ENCODE data around the gene PSMG4.
A peak's percentile ranks its signal among the peaks of the same experiment; 100 is the strongest.

The PSMG4 gene

DNA sequence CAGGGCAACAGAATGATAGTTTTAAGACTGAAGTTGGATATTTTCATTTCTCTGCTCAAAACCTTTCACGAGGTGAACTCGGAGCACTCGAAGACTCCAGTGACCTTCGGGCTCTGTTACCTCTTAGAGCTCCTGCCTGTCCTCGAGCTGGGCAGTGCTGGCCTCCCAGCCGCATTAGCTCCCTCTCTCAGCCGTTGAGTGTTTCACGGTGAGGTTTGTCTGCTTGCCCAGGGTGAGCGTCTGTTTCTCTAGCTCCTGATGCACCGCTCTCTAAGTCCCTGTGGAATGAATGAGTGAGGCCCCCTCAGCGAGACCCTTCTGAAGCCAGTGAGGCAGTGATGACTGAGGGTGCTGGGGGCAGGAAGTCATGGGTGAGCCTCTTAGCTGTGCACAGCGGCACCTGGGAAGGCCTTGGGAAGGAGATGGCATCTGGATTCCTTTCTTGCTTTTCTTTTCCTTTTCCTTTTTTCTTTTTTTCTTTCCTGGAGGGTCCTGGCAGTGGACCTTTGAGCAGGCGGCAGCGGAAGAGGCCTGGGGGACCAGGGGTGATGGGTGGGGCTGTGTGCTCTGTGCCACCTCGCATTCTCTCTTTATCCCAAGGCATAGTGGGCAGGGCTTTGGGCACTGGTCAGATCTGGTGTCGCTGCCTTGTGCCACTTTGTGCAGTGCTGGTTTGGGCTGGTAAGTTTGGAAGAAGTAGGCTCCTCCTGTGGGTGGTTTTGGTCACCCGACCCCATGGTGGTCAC lies 2.2 kb downstream of the PSMG4 start:
- TF ChIP-seq SIN3A (IDR thresholded peaks at IDR 0.05; ENCODE audit: borderline replicate concordance, insufficient read depth, low read length) (no peak), FOXP2 (optimal IDR thresholded peaks at IDR 0.05; ENCODE audit: borderline replicate concordance, extremely low read depth, extremely low read length, insufficient read depth) (no peak), POLR2AphosphoS5 (IDR thresholded peaks at IDR 0.05; ENCODE audit: low read depth, low read length) (no peak), TAF1 (IDR thresholded peaks at IDR 0.05; ENCODE audit: borderline replicate concordance, insufficient read depth, low read length) (no peak)
- TF ChIP-seq, protein P1, sequence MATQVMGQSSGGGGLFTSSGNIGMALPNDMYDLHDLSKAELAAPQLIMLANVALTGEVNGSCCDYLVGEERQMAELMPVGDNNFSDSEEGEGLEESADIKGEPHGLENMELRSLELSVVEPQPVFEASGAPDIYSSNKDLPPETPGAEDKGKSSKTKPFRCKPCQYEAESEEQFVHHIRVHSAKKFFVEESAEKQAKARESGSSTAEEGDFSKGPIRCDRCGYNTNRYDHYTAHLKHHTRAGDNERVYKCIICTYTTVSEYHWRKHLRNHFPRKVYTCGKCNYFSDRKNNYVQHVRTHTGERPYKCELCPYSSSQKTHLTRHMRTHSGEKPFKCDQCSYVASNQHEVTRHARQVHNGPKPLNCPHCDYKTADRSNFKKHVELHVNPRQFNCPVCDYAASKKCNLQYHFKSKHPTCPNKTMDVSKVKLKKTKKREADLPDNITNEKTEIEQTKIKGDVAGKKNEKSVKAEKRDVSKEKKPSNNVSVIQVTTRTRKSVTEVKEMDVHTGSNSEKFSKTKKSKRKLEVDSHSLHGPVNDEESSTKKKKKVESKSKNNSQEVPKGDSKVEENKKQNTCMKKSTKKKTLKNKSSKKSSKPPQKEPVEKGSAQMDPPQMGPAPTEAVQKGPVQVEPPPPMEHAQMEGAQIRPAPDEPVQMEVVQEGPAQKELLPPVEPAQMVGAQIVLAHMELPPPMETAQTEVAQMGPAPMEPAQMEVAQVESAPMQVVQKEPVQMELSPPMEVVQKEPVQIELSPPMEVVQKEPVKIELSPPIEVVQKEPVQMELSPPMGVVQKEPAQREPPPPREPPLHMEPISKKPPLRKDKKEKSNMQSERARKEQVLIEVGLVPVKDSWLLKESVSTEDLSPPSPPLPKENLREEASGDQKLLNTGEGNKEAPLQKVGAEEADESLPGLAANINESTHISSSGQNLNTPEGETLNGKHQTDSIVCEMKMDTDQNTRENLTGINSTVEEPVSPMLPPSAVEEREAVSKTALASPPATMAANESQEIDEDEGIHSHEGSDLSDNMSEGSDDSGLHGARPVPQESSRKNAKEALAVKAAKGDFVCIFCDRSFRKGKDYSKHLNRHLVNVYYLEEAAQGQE (IDR thresholded peaks at IDR 0.05; ENCODE audit: insufficient read depth in 1 of 2, low read depth in 2 of 2, low read length in 2 of 2): no peak

DNA sequence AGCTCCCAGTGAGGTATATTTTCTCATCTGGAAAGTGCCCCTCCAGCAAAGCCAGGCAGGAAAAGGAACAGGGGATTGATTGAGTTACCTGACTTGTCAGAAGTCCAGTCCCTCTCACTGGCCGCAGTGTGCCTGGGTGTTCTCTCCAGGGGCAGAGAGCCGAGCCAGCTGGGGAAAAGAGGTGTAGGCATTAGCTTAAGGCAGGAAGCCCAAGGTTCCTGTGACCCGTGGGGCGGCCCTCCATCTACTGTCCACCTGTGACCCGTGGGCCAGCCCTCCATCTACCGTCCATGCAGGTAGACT lies 2.7 kb downstream of the PSMG4 start:
- TF ChIP-seq TAF1 (IDR thresholded peaks at IDR 0.05; ENCODE audit: borderline replicate concordance, insufficient read depth, low read length) (no peak), FOXP2 (optimal IDR thresholded peaks at IDR 0.05; ENCODE audit: borderline replicate concordance, extremely low read depth, extremely low read length, insufficient read depth) (no peak), POLR2AphosphoS5 (IDR thresholded peaks at IDR 0.05; ENCODE audit: low read depth, low read length) (no peak), SIN3A (IDR thresholded peaks at IDR 0.05; ENCODE audit: borderline replicate concordance, insufficient read depth, low read length) (no peak)
- TF ChIP-seq, protein P1 (IDR thresholded peaks at IDR 0.05; ENCODE audit: insufficient read depth in 1 of 2, low read depth in 2 of 2, low read length in 2 of 2): no peak

DNA sequence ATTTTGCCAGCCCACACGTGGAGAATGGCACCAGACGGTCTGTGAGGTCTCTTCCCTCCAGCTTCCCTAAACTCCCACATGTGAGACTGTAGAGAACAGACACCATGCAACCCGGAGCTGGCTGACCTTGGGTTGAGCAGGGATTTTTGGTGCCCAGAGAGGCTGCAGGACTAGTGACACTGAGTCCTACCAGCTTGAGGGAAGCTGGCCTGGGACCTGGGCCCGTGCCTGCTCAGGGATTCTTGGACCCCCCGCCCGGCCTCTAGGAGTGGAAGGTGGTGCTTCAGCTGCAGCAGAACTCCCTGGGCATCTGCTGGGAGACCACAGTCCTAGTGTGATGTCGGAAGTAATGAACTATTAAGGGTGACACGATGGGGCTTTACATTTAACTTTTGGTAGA lies 3.2 kb downstream of the PSMG4 start:
- TF ChIP-seq SIN3A (IDR thresholded peaks at IDR 0.05; ENCODE audit: borderline replicate concordance, insufficient read depth, low read length) (no peak), FOXP2 (optimal IDR thresholded peaks at IDR 0.05; ENCODE audit: borderline replicate concordance, extremely low read depth, extremely low read length, insufficient read depth) (no peak), POLR2AphosphoS5 (IDR thresholded peaks at IDR 0.05; ENCODE audit: low read depth, low read length) (no peak)

DNA sequence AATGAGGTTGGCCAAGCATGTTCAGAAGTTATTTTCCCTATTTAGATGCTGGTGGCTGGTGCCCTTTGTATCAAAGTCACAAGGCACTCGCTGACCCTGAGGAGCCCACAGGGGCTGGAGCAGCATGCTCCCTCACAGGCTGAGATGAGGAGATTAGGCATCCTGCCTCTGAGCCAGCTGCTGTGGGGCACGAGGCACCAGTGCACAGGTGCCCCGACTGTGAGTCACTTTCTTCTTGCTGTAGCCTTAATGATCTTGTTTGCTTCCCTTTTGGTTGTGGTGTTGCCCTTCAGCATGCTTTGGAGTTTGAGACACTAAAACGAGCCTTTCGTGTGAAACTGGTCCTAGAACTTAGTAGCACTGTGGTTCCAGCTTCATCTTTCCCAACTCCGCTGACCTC lies 4.3 kb downstream of the PSMG4 start:
- TF ChIP-seq TAF1 (IDR thresholded peaks at IDR 0.05; ENCODE audit: borderline replicate concordance, insufficient read depth, low read length): no peak
- TF ChIP-seq FOXP2 (optimal IDR thresholded peaks at IDR 0.05; ENCODE audit: borderline replicate concordance, extremely low read depth, extremely low read length, insufficient read depth): no peak
- TF ChIP-seq, protein P1 (IDR thresholded peaks at IDR 0.05; ENCODE audit: insufficient read depth in 1 of 2, low read depth in 2 of 2, low read length in 2 of 2): no peak
- no peak for TF ChIP-seq POLR2AphosphoS5 (IDR thresholded peaks at IDR 0.05; ENCODE audit: low read depth, low read length)
- no peak for TF ChIP-seq SIN3A (IDR thresholded peaks at IDR 0.05; ENCODE audit: borderline replicate concordance, insufficient read depth, low read length)

DNA sequence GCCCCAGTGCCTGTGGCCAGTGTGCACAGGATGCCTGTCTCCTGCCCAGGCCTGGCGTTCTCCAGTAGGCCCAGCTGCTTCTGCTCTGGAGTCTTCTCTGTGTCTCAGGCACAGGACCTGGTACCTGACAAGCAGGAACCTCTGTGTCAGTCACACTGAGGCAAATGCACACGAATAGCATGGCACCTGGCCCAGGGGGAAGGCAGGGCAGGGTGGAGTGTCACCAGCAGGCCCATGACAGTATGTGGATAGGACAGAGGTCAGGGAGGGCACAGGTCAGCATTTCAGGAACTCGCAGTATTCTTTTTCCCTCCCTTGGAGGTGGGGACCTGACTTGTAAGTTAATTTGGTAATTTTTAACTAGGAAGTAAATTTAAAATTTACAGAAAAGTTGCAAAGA lies 5.6 kb downstream of the PSMG4 start:
- TF ChIP-seq TAF1 (IDR thresholded peaks at IDR 0.05; ENCODE audit: borderline replicate concordance, insufficient read depth, low read length) (no peak), POLR2AphosphoS5 (IDR thresholded peaks at IDR 0.05; ENCODE audit: low read depth, low read length) (peak; percentile 32; the same call in 1 of the 2 replicates)

DNA sequence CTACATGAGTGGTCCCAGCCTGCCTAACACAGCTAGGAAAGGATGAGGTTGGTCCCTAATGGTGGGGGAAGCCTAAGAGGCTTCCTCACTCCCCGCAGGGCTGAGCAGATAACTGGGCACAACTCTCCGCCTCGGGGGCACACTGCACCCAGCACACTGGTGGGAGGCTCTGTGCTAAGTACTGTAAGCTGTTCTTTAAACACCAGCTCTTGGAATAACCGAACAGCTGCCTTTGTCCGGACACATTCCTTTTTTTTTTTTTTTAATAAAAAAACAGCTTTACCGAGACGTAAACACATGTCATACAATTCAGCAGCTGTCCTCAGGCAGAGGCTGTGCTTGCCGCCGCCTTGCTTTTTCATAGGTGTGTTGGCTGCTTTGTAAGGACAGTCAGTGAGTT lies 6.9 kb downstream of the PSMG4 start:
- TF ChIP-seq POLR2AphosphoS5 (IDR thresholded peaks at IDR 0.05; ENCODE audit: low read depth, low read length): no peak
- no peak for TF ChIP-seq FOXP2 (optimal IDR thresholded peaks at IDR 0.05; ENCODE audit: borderline replicate concordance, extremely low read depth, extremely low read length, insufficient read depth)
- TF ChIP-seq, protein P1 (IDR thresholded peaks at IDR 0.05; ENCODE audit: insufficient read depth in 1 of 2, low read depth in 2 of 2, low read length in 2 of 2): no peak

Data from PFSK-1 (cell line).